ENCODE measurements around the gene NUPR1.

Gene NUPR1

DNA sequence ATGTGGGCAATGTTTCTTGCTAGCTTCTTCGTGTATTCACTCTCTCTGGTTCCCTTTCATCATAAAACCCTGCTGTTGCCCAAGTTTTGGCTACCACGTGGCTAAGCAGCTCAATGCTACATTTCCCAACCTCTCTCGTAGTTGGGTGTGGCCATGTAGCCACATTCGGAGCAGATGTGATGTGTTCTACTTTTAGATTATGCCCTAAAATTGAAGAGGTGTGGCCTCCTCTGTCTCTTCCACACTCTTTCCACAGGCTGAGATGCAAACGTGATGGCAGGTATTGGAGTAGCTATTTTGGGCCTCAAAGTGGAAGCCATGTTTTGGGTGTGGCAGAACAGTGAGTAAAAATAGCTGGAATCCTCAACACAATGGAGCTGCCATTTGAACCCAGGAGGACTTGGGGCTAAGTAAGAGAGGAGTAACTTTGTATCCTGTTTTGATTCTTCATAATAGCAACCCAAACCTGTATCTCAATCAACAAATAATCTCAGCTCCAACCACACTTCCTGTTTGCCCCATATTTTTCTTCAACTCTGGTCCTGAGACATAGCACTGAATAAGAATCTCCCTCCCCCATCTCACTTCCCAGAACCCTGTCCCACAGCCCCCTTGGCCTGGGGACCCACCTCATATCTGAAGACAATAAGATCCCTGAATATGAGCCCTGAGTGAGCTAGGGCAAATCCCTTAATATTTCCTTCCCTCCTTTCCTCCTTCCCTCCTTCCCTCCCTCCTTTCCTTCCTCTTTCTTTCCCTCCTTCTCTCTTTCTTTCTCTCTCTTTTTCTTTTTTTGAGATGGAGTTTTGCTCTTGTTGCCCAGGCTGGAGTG, 4.0 kb downstream of the NUPR1 start:
- CTCF ChIA-PET = interaction anchor here (1.1 kb wide), 1 partner anchor 15 kb away, joined by 3 read pairs; no protein-coding TSS in a partner anchor
- TF ChIP-seq L3MBTL2 (conservative IDR thresholded peaks at IDR 0.05) = no peak
- TF ChIP-seq SP1 (IDR thresholded peaks at IDR 0.05) = no peak
- TF ChIP-seq HDGF (IDR thresholded peaks at IDR 0.05; ENCODE audit: borderline replicate concordance) = no peak
- TF ChIP-seq ZNF384 (IDR thresholded peaks at IDR 0.05) = no peak
- no peak for TF ChIP-seq ELF4 (IDR thresholded peaks at IDR 0.05)
- no peak for TF ChIP-seq LEF1 (IDR thresholded peaks at IDR 0.05; ENCODE audit: borderline replicate concordance)
- no peak for TF ChIP-seq ARNT (IDR thresholded peaks at IDR 0.05)
- TF ChIP-seq NFRKB (IDR thresholded peaks at IDR 0.05) = no peak
- no peak for TF ChIP-seq FOXK2 (IDR thresholded peaks at IDR 0.05)
- TF ChIP-seq BHLHE40 (IDR thresholded peaks at IDR 0.05; ENCODE audit: borderline replicate concordance) = no peak
- TF ChIP-seq CTBP1 (IDR thresholded peaks at IDR 0.05; ENCODE audit: borderline replicate concordance) = no peak
- no peak for TF ChIP-seq FOXA1 (IDR thresholded peaks at IDR 0.05)
- TF ChIP-seq, protein P1, sequence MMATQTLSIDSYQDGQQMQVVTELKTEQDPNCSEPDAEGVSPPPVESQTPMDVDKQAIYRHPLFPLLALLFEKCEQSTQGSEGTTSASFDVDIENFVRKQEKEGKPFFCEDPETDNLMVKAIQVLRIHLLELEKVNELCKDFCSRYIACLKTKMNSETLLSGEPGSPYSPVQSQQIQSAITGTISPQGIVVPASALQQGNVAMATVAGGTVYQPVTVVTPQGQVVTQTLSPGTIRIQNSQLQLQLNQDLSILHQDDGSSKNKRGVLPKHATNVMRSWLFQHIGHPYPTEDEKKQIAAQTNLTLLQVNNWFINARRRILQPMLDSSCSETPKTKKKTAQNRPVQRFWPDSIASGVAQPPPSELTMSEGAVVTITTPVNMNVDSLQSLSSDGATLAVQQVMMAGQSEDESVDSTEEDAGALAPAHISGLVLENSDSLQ (IDR thresholded peaks at IDR 0.05) = no peak
- no peak for TF ChIP-seq SUZ12 (IDR thresholded peaks at IDR 0.05)
- POLR2A ChIA-PET = no interaction called here
- DNase-seq (ENCODE audit: extremely low spot score) = no peak

DNA sequence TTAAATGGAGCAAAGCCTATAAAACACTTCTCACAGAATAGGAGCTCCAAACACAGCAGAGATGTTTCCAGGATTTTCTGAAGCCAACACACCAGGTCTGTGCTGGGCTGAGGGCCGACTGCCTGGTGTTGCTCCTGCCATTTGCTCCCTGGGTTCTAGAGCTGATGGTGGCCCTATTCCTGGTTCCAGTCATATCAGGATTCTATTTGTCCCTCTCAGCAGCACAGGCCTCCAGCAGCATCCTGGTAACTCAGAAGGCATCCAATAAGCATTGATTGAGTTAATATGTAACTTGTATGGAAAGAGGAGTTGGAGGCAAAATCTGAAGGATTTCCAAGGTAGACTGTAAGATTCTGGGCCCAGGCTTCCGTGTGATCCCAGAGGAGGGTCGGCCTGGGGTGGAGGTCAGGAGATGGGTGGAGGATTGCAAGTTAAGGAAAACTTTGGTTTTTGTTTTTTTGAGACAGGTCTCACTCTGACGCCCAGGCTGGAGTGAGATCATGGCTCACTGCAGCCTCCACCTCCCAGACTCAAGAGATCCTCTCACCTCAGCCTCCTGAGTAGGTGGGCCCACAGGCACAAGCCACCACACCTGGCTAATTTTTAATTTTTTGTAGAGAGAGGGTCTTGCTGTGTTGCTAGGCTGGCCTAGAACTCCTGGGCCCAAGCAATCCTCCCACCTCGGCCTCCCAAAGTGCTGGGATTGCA, 5.7 kb downstream of the NUPR1 start:
- no peak for DNase-seq (ENCODE audit: extremely low spot score)
- POLR2A ChIA-PET = no interaction called here
- CTCF ChIA-PET = no interaction called here
- no peak for TF ChIP-seq ARNT (IDR thresholded peaks at IDR 0.05)
- TF ChIP-seq BHLHE40 (IDR thresholded peaks at IDR 0.05; ENCODE audit: borderline replicate concordance) = no peak
- no peak for TF ChIP-seq ZNF384 (IDR thresholded peaks at IDR 0.05)
- no peak for TF ChIP-seq CTBP1 (IDR thresholded peaks at IDR 0.05; ENCODE audit: borderline replicate concordance)
- TF ChIP-seq SP1 (IDR thresholded peaks at IDR 0.05) = no peak
- TF ChIP-seq L3MBTL2 (conservative IDR thresholded peaks at IDR 0.05) = no peak
- TF ChIP-seq ELF4 (IDR thresholded peaks at IDR 0.05) = no peak
- TF ChIP-seq NFRKB (IDR thresholded peaks at IDR 0.05) = no peak
- TF ChIP-seq SUZ12 (IDR thresholded peaks at IDR 0.05) = no peak
- no peak for TF ChIP-seq LEF1 (IDR thresholded peaks at IDR 0.05; ENCODE audit: borderline replicate concordance)
- no peak for TF ChIP-seq FOXA1 (IDR thresholded peaks at IDR 0.05)
- TF ChIP-seq TARDBP (IDR thresholded peaks at IDR 0.05) = no peak
- no peak for TF ChIP-seq FOXM1 (IDR thresholded peaks at IDR 0.05; ENCODE audit: borderline replicate concordance)
- no peak for TF ChIP-seq FOXK2 (IDR thresholded peaks at IDR 0.05)
- no peak for TF ChIP-seq HDGF (IDR thresholded peaks at IDR 0.05; ENCODE audit: borderline replicate concordance)
- TF ChIP-seq, protein P1 (IDR thresholded peaks at IDR 0.05) = no peak

GRCh38 chr16:28531777-28532744, 6.7 kb downstream of the NUPR1 start:
- TF ChIP-seq ARNT (IDR thresholded peaks at IDR 0.05) = no peak
- no peak for TF ChIP-seq HDGF (IDR thresholded peaks at IDR 0.05; ENCODE audit: borderline replicate concordance)
- no peak for DNase-seq (ENCODE audit: extremely low spot score)
- POLR2A ChIA-PET = no interaction called here
- CTCF ChIA-PET = no interaction called here

DNA sequence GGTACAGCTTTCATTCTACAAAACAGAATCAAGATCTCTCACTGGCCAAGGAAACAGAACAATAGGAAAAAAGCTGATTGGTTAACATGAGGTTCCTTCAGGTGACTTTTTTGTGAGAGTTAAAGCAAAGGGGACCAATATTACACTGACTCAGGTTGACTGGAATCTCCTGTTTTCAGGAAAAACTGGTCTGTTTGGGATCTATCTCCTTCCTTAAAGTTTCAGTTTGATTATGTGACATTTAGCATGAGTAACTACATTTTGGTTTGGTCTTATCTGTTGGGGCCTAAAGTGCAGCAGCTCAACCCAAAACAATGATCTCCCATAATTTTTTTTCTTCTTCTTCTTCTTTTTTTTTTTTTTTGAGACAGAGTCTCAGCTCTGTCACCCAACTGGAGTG, 9.7 kb downstream of the NUPR1 start:
- TF ChIP-seq FOXK2 (IDR thresholded peaks at IDR 0.05) = no peak
- no peak for TF ChIP-seq CTBP1 (IDR thresholded peaks at IDR 0.05; ENCODE audit: borderline replicate concordance)
- TF ChIP-seq ELF4 (IDR thresholded peaks at IDR 0.05) = no peak
- TF ChIP-seq BHLHE40 (IDR thresholded peaks at IDR 0.05; ENCODE audit: borderline replicate concordance) = no peak
- TF ChIP-seq FOXA1 (IDR thresholded peaks at IDR 0.05) = no peak
- no peak for TF ChIP-seq NFRKB (IDR thresholded peaks at IDR 0.05)
- TF ChIP-seq FOXM1 (IDR thresholded peaks at IDR 0.05; ENCODE audit: borderline replicate concordance) = no peak
- TF ChIP-seq, protein P1 (IDR thresholded peaks at IDR 0.05) = no peak
- no peak for TF ChIP-seq HDGF (IDR thresholded peaks at IDR 0.05; ENCODE audit: borderline replicate concordance)
- no peak for TF ChIP-seq TARDBP (IDR thresholded peaks at IDR 0.05)
- TF ChIP-seq ARNT (IDR thresholded peaks at IDR 0.05) = no peak
- TF ChIP-seq SP1 (IDR thresholded peaks at IDR 0.05) = no peak
- no peak for TF ChIP-seq SUZ12 (IDR thresholded peaks at IDR 0.05)
- no peak for TF ChIP-seq ZNF384 (IDR thresholded peaks at IDR 0.05)
- no peak for TF ChIP-seq L3MBTL2 (conservative IDR thresholded peaks at IDR 0.05)
- no peak for TF ChIP-seq LEF1 (IDR thresholded peaks at IDR 0.05; ENCODE audit: borderline replicate concordance)
- DNase-seq (ENCODE audit: extremely low spot score) = no peak
- POLR2A ChIA-PET = no interaction called here
- CTCF ChIA-PET = no interaction called here

DNA sequence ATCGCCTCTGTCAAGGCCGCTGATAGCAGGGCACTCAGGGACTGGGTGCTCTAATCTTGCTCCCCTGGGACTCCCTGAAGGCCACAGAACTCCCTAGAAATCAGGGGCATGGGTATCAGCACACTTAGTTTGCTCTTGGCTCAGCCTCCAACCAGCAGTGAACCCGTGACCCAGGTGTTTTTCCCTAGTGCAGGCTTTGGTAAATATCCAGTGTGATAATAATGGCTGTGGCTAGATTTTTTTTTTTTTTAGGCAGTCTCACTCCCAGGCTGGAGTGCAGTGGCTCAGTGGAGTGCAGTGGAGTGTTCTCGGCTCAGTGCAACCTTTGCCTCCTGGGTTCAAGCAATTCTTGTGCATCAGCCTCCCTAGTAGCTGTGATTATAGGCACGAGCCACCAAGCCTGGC, 10.3 kb downstream of the NUPR1 start:
- TF ChIP-seq SUZ12 (IDR thresholded peaks at IDR 0.05) (no peak), NFRKB (IDR thresholded peaks at IDR 0.05) (no peak), ZNF384 (IDR thresholded peaks at IDR 0.05) (no peak), FOXK2 (IDR thresholded peaks at IDR 0.05) (no peak), LEF1 (IDR thresholded peaks at IDR 0.05; ENCODE audit: borderline replicate concordance) (no peak), L3MBTL2 (conservative IDR thresholded peaks at IDR 0.05) (no peak), ELF4 (IDR thresholded peaks at IDR 0.05) (no peak), ARNT (IDR thresholded peaks at IDR 0.05) (no peak), SP1 (IDR thresholded peaks at IDR 0.05) (no peak), HDGF (IDR thresholded peaks at IDR 0.05; ENCODE audit: borderline replicate concordance) (no peak), BHLHE40 (IDR thresholded peaks at IDR 0.05; ENCODE audit: borderline replicate concordance) (no peak), TARDBP (IDR thresholded peaks at IDR 0.05) (no peak), FOXM1 (IDR thresholded peaks at IDR 0.05; ENCODE audit: borderline replicate concordance) (no peak), FOXA1 (IDR thresholded peaks at IDR 0.05) (no peak)
- TF ChIP-seq, protein P1 (IDR thresholded peaks at IDR 0.05) = no peak
- POLR2A ChIA-PET = no interaction called here
- CTCF ChIA-PET = no interaction called here
- no peak for DNase-seq (ENCODE audit: extremely low spot score)
